BLaER1 treated with 17β-estradiol and CSF1 and Interleukin-3, amounts not matched to agents 10 nM and 100 nM (cell line): ENCODE measurements around the gene UVRAG.

Experiments
- H3K27ac ChIP-seq, 11 experiments: shearing (Covaris generic); formaldehyde crosslinking; 2 replicates each; pipeline ENCODE4 v1.8.1; 2022
- H3K27me3 ChIP-seq, 11 experiments: shearing (Covaris generic); formaldehyde crosslinking; 2 replicates each; pipeline ENCODE4 v1.8.1; 2022
- H3K36me3 ChIP-seq, 11 experiments: shearing (Covaris generic); formaldehyde crosslinking; 2 replicates each; pipeline ENCODE4 v1.8.1; 2022
- H3K4me1 ChIP-seq, 10 experiments: shearing (Covaris generic); formaldehyde crosslinking; 2 replicates each; pipeline ENCODE4 v1.8.1; 2022
- H3K4me2 ChIP-seq, 11 experiments: shearing (Covaris generic); formaldehyde crosslinking; 2 replicates each; pipeline ENCODE4 v1.8.1; 2022
- H3K4me3 ChIP-seq, 10 experiments: shearing (Covaris generic); formaldehyde crosslinking; 2 replicates each; pipeline ENCODE4 v1.8.1; 2022
- H3K9ac ChIP-seq, 11 experiments: shearing (Covaris generic); formaldehyde crosslinking; 2 replicates each; pipeline ENCODE4 v1.8.1; 2022
- H3K9me3 ChIP-seq, 11 experiments: shearing (Covaris generic); formaldehyde crosslinking; replicated peaks in 1 of 11; 2 replicates each; pipeline ENCODE4 v1.8.1; 2022
- H4K20me1 ChIP-seq, 11 experiments: shearing (Covaris generic); formaldehyde crosslinking; 2 replicates each; pipeline ENCODE4 v1.8.1; 2022
- Cebpa-rat ChIP-seq, 11 experiments: shearing (Covaris generic); IDR thresholded peaks; 2 replicates each; pipeline ENCODE4 v1.8.1; 2022

Gene UVRAG

DNA sequence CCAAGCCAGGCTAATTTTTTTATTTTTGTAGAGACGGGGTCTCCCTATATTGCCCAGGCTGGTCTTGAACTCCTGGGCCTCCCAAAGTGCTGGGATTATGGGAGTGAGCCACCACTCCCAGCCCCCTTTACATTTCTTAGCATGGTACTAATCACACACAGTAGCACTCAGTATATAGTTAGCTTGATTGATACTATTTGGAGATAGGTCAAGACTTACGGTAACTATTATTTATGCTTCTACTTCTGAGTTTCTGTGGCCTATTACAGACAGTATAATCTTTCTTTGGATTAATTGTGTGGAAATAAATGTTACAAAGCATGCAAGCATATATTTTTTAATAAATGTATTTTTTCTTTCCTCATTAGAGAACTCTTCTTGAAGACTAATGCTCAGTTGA is 192.2 kb downstream of the UVRAG start:
- Histone ChIP-seq H3K4me1 (no peaks in the 10 kb centered on the region), H3K27ac (no peak overlapping the region), H3K9me3 (peaks cover 0 to 2% (median 0%) of the 10 kb centered on the region in 11 experiments; a peak in 2 of 22 replicates), H3K36me3 (peaks cover 52 to 97% (median 66%) of the 10 kb centered on the region in 11 experiments), H3K9ac (no peak overlapping the region), H3K4me3 (no peak overlapping the region), H3K4me2 (no peak overlapping the region), H3K27me3 (no peaks in the 10 kb centered on the region), H4K20me1 (no peaks in the 10 kb centered on the region)
- no peak for TF ChIP-seq Cebpa-rat (IDR thresholded peaks at IDR 0.05)

GRCh38 chr11:76008474-76008873 is 193.5 kb downstream of the UVRAG start:
- Histone ChIP-seq H3K27ac (no peak overlapping the region), H3K4me2 (no peak overlapping the region), H3K9ac (no peak overlapping the region), H3K36me3 (peaks cover 50 to 90% (median 65%) of the 10 kb centered on the region in 11 experiments), H4K20me1 (no peaks in the 10 kb centered on the region), H3K4me1 (peaks cover 0 to 11% (median 7%) of the 10 kb centered on the region in 10 experiments; a peak in 15 of 20 replicates), H3K9me3 (no peaks in the 10 kb centered on the region), H3K27me3 (no peaks in the 10 kb centered on the region), H3K4me3 (no peak overlapping the region)
- TF ChIP-seq Cebpa-rat (IDR thresholded peaks at IDR 0.05), result no peak

GRCh38 chr11:76010051-76010450 is 195.0 kb downstream of the UVRAG start:
- no peak overlapping the region for H3K4me3 ChIP-seq
- H3K36me3 ChIP-seq, result peaks cover 35 to 84% (median 49%) of the 10 kb centered on the region in 11 experiments
- H3K27me3 ChIP-seq, result no peaks in the 10 kb centered on the region
- no peaks in the 10 kb centered on the region for H3K9me3 ChIP-seq
- no peak overlapping the region for H3K27ac ChIP-seq
- no peak for TF ChIP-seq Cebpa-rat (IDR thresholded peaks at IDR 0.05)
- H3K4me2 ChIP-seq, result no peak overlapping the region
- H3K4me1 ChIP-seq, result peaks cover 0 to 18% (median 11%) of the 10 kb centered on the region in 10 experiments; a peak in 15 of 20 replicates
- no peak overlapping the region for H3K9ac ChIP-seq
- H4K20me1 ChIP-seq, result no peaks in the 10 kb centered on the region; a peak in 1 of 22 replicates

DNA sequence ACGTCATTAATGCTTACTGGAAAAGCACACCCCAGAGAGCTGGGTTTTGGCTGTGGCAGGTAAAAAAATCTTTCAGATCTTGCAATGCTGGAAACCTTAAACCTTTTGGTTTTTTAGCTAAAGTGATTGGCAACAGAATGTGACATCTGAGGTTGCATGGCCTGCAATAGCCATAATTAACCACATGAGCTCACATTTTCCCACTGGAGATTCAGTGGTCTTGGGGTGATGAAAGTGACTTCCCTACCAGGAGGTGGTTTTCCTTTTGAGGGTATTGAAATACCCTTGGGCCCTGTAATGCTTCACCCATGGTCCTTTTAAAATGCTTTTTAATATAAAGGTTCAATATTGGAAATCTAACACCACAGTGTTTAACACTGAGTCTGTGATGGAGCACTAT is 198.5 kb downstream of the UVRAG start:
- Histone ChIP-seq H3K4me2 (peak overlapping the region in 8 of 11 experiments; percentile 20 to 71 (median 62); a peak in 15 of 22 replicates), H3K4me3 (no peak overlapping the region), H3K27me3 (no peaks in the 10 kb centered on the region), H3K27ac (no peak overlapping the region), H3K9ac (no peak overlapping the region), H3K9me3 (peaks cover 8 to 20% (median 12%) of the 10 kb centered on the region in 11 experiments; a peak in 21 of 22 replicates), H4K20me1 (no peaks in the 10 kb centered on the region; a peak in 1 of 22 replicates), H3K4me1 (peaks cover 0 to 18% (median 11%) of the 10 kb centered on the region in 10 experiments; a peak in 15 of 20 replicates), H3K36me3 (peaks cover 25 to 73% (median 39%) of the 10 kb centered on the region in 11 experiments)
- TF ChIP-seq Cebpa-rat (IDR thresholded peaks at IDR 0.05), result no peak

DNA sequence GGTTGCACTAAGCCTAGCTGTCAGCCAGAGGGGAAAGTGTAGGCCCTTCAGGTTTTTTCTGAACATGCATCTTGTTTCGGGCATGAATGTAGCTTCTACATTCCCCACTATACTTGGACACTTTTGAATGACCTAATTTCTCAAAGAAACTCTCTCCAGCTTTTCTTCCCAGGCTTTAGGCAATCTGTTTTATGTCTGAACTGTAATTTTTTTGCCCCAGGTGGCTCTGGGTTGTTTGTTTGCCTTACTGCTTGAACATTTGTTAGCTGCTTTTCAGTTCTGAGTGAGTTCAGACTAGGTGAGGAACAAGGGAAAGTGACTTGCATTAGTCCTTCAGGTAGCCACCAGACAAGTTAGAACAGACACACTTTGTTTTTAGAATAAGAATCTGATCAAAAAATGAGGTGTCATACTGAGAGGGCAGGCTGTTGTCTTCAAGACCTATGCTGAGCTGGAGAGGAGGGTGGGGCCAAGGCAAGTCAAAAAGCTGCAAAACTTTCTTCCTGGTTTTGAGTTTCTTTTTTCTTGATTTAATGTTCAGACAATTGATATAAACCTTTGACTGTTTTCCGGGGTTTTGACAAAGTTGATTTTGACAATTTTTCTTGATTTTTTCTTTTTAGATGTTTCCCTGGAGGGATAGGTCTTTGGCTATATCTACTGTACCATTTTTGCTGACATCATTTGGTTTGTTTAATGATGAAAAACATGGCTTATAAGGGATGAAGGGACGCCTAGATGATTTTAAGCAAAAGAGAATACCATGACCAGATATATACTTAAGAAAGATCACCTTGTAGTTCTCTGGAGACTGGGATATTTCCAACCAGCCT is 208.4 kb downstream of the UVRAG start:
- no peaks in the 10 kb centered on the region for H3K27me3 ChIP-seq
- H3K27ac ChIP-seq, result no peak overlapping the region
- no peaks in the 10 kb centered on the region for H4K20me1 ChIP-seq
- H3K4me3 ChIP-seq, result no peak overlapping the region
- H3K9me3 ChIP-seq, result peaks cover 10 to 39% (median 23%) of the 10 kb centered on the region in 11 experiments; a peak in 21 of 22 replicates
- H3K4me2 ChIP-seq, result no peak overlapping the region; a peak in 1 of 22 replicates
- peaks cover 31 to 68% (median 49%) of the 10 kb centered on the region in 11 experiments for H3K36me3 ChIP-seq
- H3K4me1 ChIP-seq, result peaks cover 0 to 8% (median 6%) of the 10 kb centered on the region in 10 experiments; a peak in 10 of 20 replicates
- TF ChIP-seq Cebpa-rat (IDR thresholded peaks at IDR 0.05), result no peak
- 0 out of 22 replicates have a peak overlapping the region, but pooled peaks of 1 of the 11 experiments have one; percentile 3 for H3K9ac ChIP-seq

- no peak for TF ChIP-seq Cebpa-rat (IDR thresholded peaks at IDR 0.05)
- Histone ChIP-seq H3K4me1 (peaks cover 0 to 8% (median 6%) of the 10 kb centered on the region in 10 experiments; a peak in 10 of 20 replicates), H3K4me3 (no peak overlapping the region), H3K27ac (no peak overlapping the region; a peak in 1 of 22 replicates), H4K20me1 (no peaks in the 10 kb centered on the region), H3K27me3 (no peaks in the 10 kb centered on the region), H3K4me2 (peak overlapping the region in 6 of 11 experiments; percentile 3 to 40 (median 12); a peak in 6 of 22 replicates), H3K36me3 (peaks cover 27 to 64% (median 47%) of the 10 kb centered on the region in 11 experiments), H3K9ac (no peak overlapping the region), H3K9me3 (peaks cover 16 to 42% (median 31%) of the 10 kb centered on the region in 11 experiments)
Observed at GRCh38 chr11:76025068-76025467, 210.1 kb downstream of the UVRAG start.

DNA sequence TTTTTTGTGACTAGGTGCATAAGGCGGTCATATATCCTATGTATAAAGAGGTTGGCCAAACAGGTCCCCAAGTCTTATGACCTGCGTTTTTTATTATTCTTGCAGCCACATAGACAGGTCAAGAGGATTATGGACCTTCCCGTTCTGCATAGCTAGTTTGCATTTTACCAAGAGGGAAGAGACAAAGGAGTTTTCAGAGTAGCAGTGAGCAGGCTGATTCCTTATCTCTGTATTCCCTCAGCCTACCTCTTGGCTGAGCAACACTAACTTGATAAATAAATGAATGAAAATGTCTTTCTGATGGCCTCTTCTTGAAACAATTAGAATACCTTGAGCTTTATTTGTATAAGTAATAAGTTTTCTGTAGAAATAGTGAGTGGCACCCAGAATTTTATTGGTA is 210.8 kb downstream of the UVRAG start:
- Histone ChIP-seq H3K4me2 (no peak overlapping the region), H3K4me3 (no peak overlapping the region), H3K36me3 (peaks cover 23 to 57% (median 39%) of the 10 kb centered on the region in 11 experiments), H3K27me3 (no peaks in the 10 kb centered on the region), H3K4me1 (peaks cover 0 to 8% (median 6%) of the 10 kb centered on the region in 10 experiments; a peak in 10 of 20 replicates), H4K20me1 (no peaks in the 10 kb centered on the region), H3K9me3 (peaks cover 16 to 36% (median 27%) of the 10 kb centered on the region in 11 experiments), H3K9ac (no peak overlapping the region), H3K27ac (no peak overlapping the region; a peak in 1 of 22 replicates)
- TF ChIP-seq Cebpa-rat (IDR thresholded peaks at IDR 0.05), result no peak

- H3K4me2 ChIP-seq, result no peak overlapping the region
- peaks cover 3 to 12% (median 6%) of the 10 kb centered on the region in 10 experiments; a peak in 12 of 20 replicates for H3K4me1 ChIP-seq
- no peaks in the 10 kb centered on the region for H4K20me1 ChIP-seq
- H3K27me3 ChIP-seq, result no peaks in the 10 kb centered on the region
- peaks cover 12 to 33% (median 25%) of the 10 kb centered on the region in 11 experiments for H3K9me3 ChIP-seq
- no peak overlapping the region for H3K4me3 ChIP-seq
- no peak overlapping the region for H3K27ac ChIP-seq
- no peak overlapping the region for H3K9ac ChIP-seq
- peaks cover 19 to 52% (median 37%) of the 10 kb centered on the region in 11 experiments; a peak in 21 of 22 replicates for H3K36me3 ChIP-seq
- no peak for TF ChIP-seq Cebpa-rat (IDR thresholded peaks at IDR 0.05)
Observed at GRCh38 chr11:76026281-76026680, 211.3 kb downstream of the UVRAG start.

DNA sequence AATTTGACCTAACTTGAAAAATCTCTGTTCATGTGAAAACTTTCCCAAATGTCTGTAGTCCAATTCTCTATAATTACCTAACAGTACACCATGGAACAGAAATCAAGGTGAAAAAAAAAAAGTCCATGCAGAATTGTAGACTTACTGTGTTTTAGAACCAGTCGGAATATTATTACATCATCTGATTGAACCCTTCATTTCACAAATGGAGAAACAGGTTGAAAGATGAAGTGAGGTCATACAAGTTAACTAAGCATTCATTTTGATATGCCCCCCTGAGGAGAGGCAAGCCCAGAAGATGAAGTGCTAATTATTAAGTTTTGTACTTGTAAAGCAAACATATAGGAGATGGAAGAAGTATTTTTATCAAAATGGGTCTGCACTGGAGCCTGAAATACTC is 211.9 kb downstream of the UVRAG start:
- no peak overlapping the region for H3K27ac ChIP-seq

More for the DNA sequence above, 211.9 kb downstream of the UVRAG start:
- peaks cover 3 to 17% (median 7%) of the 10 kb centered on the region in 10 experiments; a peak in 12 of 20 replicates for H3K4me1 ChIP-seq
- no peak overlapping the region for H3K4me2 ChIP-seq
- no peak overlapping the region for H3K4me3 ChIP-seq
- H4K20me1 ChIP-seq, result no peaks in the 10 kb centered on the region
- no peak for TF ChIP-seq Cebpa-rat (IDR thresholded peaks at IDR 0.05)
- H3K36me3 ChIP-seq, result peaks cover 15 to 47% (median 32%) of the 10 kb centered on the region in 11 experiments; a peak in 21 of 22 replicates
- peaks cover 12 to 30% (median 25%) of the 10 kb centered on the region in 11 experiments for H3K9me3 ChIP-seq
- H3K27me3 ChIP-seq, result no peaks in the 10 kb centered on the region
- H3K9ac ChIP-seq, result no peak overlapping the region
